MV-4-11 (cell line): ENCODE results near the gene PRKCE.
A peak's percentile ranks its signal among the peaks of the same experiment; 100 is the strongest.

Source experiments
- DNase-seq: peaks from one replicate; lab custom pipeline; 2025; lab: John Stamatoyannopoulos, UW

PRKCE gene

GRCh38 chr2:46146866-46147502 is 495.5 kb downstream of the PRKCE start:
- peak; percentile 84 for DNase-seq

GRCh38 chr2:46147626-46148368 is 496.3 kb downstream of the PRKCE start:
- no peak for DNase-seq

GRCh38 chr2:46148369-46148736 is 496.9 kb downstream of the PRKCE start:
- DNase-seq, result no peak

GRCh38 chr2:46150445-46150955 is 499.0 kb downstream of the PRKCE start:
- no peak for DNase-seq

GRCh38 chr2:46151577-46151976 is 500.1 kb downstream of the PRKCE start:
- no peak for DNase-seq

GRCh38 chr2:46153996-46154753 is 502.7 kb downstream of the PRKCE start:
- DNase-seq, result no peak

GRCh38 chr2:46157072-46157965 is 505.8 kb downstream of the PRKCE start:
- no peak for DNase-seq

- DNase-seq, result no peak
Measured at GRCh38 chr2:46157966-46158310, 506.5 kb downstream of the PRKCE start.

- no peak for DNase-seq
Measured at GRCh38 chr2:46158661-46159060, 507.2 kb downstream of the PRKCE start.

- DNase-seq, result no peak
Measured at GRCh38 chr2:46160326-46160725, 508.9 kb downstream of the PRKCE start.

GRCh38 chr2:46161315-46161714 is 509.8 kb downstream of the PRKCE start:
- DNase-seq, result no peak

- DNase-seq, result no peak
Measured at GRCh38 chr2:46161911-46162310, 510.4 kb downstream of the PRKCE start.

- DNase-seq, result peak; percentile 63
Measured at GRCh38 chr2:46162329-46163097, 511.0 kb downstream of the PRKCE start.

GRCh38 chr2:46163098-46163430 is 511.6 kb downstream of the PRKCE start:
- DNase-seq, result peak; percentile 74

- DNase-seq, result no peak
Measured at GRCh38 chr2:46163804-46164528, 512.5 kb downstream of the PRKCE start.

- DNase-seq, result no peak
Measured at GRCh38 chr2:46164529-46165301, 513.2 kb downstream of the PRKCE start.

- no peak for DNase-seq
Measured at GRCh38 chr2:46165916-46166315, 514.4 kb downstream of the PRKCE start.

- DNase-seq, result no peak
Measured at GRCh38 chr2:46167406-46167805, 515.9 kb downstream of the PRKCE start.

GRCh38 chr2:46167924-46168323 is 516.4 kb downstream of the PRKCE start:
- no peak for DNase-seq

GRCh38 chr2:46169467-46169866 is 518.0 kb downstream of the PRKCE start:
- DNase-seq, result no peak
